ENCODE results near the gene STRN4. TPM values are rescaled to one million over a fixed set of nuclear protein-coding genes. Genes with fewer than 3 reads are reported as not detected.

Gene STRN4
- total and polyA plus RNA-seq, 9 of the 15 experiments (the other 6 are each of a cell fraction or from before 2014, with no cell fraction given) = 0.62 to 83.7 (median 36.9) TPM

GRCh38 chr19:46698395-46699321 is 47.6 kb downstream of the STRN4 start:
- no TSS peak for BruUV-seq (replicated peaks)
- no peak for FAIRE-seq
- in situ Hi-C loops (cut with MboI) = no loop called here
- TF ChIP-seq SMC3 (conservative IDR thresholded peaks at IDR 0.05; ENCODE audit: insufficient read depth, low read depth, low read length) (no peak), HINFP (tag; conservative IDR thresholded peaks at IDR 0.05; ENCODE audit: low read depth) (no peak), ZNF830 (CRISPR knock-in tag; IDR thresholded peaks at IDR 0.05) (no peak), MNT (conservative IDR thresholded peaks at IDR 0.05) (no peak), ZNF282 (CRISPR knock-in tag; IDR thresholded peaks at IDR 0.05) (no peak), ID3 (CRISPR knock-in tag; IDR thresholded peaks at IDR 0.05) (no peak), ID3 (tag; IDR thresholded peaks at IDR 0.05) (no peak), KDM1A (IDR thresholded peaks at IDR 0.05) (peak in 1 of 2 experiments; percentile 63; a peak in 2 of 4 replicates), SIX5 (IDR thresholded peaks at IDR 0.05; ENCODE audit: borderline replicate concordance in 1 of 2, insufficient read depth in 1 of 2, low read depth in 1 of 2, low read length in 2 of 2) (no peak), ZNF165 (CRISPR knock-in tag; IDR thresholded peaks at IDR 0.05; ENCODE audit: borderline replicate concordance) (no peak), MAFF (IDR thresholded peaks at IDR 0.05; ENCODE audit: low read length) (no peak)
- TF ChIP-seq, protein P1, sequence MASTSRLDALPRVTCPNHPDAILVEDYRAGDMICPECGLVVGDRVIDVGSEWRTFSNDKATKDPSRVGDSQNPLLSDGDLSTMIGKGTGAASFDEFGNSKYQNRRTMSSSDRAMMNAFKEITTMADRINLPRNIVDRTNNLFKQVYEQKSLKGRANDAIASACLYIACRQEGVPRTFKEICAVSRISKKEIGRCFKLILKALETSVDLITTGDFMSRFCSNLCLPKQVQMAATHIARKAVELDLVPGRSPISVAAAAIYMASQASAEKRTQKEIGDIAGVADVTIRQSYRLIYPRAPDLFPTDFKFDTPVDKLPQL (IDR thresholded peaks at IDR 0.05; ENCODE audit: extremely low read depth, insufficient read length) = no peak
- TF ChIP-seq, protein P2, sequence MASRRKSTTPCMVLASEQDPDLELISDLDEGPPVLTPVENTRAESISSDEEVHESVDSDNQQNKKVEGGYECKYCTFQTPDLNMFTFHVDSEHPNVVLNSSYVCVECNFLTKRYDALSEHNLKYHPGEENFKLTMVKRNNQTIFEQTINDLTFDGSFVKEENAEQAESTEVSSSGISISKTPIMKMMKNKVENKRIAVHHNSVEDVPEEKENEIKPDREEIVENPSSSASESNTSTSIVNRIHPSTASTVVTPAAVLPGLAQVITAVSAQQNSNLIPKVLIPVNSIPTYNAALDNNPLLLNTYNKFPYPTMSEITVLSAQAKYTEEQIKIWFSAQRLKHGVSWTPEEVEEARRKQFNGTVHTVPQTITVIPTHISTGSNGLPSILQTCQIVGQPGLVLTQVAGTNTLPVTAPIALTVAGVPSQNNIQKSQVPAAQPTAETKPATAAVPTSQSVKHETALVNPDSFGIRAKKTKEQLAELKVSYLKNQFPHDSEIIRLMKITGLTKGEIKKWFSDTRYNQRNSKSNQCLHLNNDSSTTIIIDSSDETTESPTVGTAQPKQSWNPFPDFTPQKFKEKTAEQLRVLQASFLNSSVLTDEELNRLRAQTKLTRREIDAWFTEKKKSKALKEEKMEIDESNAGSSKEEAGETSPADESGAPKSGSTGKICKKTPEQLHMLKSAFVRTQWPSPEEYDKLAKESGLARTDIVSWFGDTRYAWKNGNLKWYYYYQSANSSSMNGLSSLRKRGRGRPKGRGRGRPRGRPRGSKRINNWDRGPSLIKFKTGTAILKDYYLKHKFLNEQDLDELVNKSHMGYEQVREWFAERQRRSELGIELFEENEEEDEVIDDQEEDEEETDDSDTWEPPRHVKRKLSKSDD (conservative IDR thresholded peaks at IDR 0.05; ENCODE audit: low read length) = no peak

More at GRCh38 chr19:46698395-46699321, 47.6 kb downstream of the STRN4 start:
- Histone ChIP-seq H3K36me3 (ENCODE audit: control insufficient read depth, insufficient read depth, low read length) (peaks cover 78% of the 10 kb centered on the region), H3K27ac (ENCODE audit: extremely low read depth, low read depth, low read length) (peak overlapping the region; percentile 37; the same call in 1 of the 3 replicates), H3K4me1 (replicated peaks in 1 of 2; ENCODE audit: control insufficient read depth in 2 of 2, insufficient read depth in 2 of 2, low read length in 2 of 2) (peaks cover 12 to 19% of the 10 kb centered on the region in 2 experiments; a peak in 4 of 5 replicates), H4K20me1 (replicated peaks; ENCODE audit: control insufficient read depth, insufficient read depth, low read length) (0 out of 2 replicates have a peak, but pooled peaks cover 3% of the 10 kb centered on the region), H3K79me2 (ENCODE audit: control insufficient read depth, insufficient read depth, low read length) (peaks cover 12% of the 10 kb centered on the region; the same call in 2 of the 3 replicates), H3K4me3 (no peak overlapping the region), H3K27me3 (ENCODE audit: control insufficient read depth in 2 of 2, insufficient read depth in 2 of 2, low read length in 2 of 2) (no peaks in the 10 kb centered on the region), H2AFZ (ENCODE audit: low read depth, low read length) (no peak overlapping the region), H3K4me2 (ENCODE audit: insufficient read depth, low read length) (no peak overlapping the region), H3K9me3 (replicated peaks; ENCODE audit: control insufficient read depth, insufficient read depth, low read depth, low read length) (no peaks in the 10 kb centered on the region; the same call in 1 of the 2 replicates), H3K9ac (ENCODE audit: insufficient read depth in 1 of 2, low read depth in 2 of 2, low read length in 2 of 2) (no peak overlapping the region), H3K9me1 (ENCODE audit: control insufficient read depth, insufficient read depth, low read length) (no peaks in the 10 kb centered on the region)
- no peak for ATAC-seq
- no peak for DNase-seq (ENCODE audit: extremely low read depth in 1 of 4, low spot score in 3 of 4)
- ChIA-PET POLR2A (interaction anchor here (0.6 to 0.7 kb wide), 4 partner anchors 42 to 125 kb away, joined by 3 to 4 read pairs (median 3); no protein-coding TSS in a partner anchor), CTCF (ENCODE audit: low intra/inter-chr PET ratio) (no interaction called here)
- intact Hi-C loops (cut with micrococcal nuclease) = no loop called here
- 87% methylated on average over 11 of the region's 11 CpGs for WGBS (ENCODE audit: insufficient coverage, low coverage, missing lambda C conversion rate)
